ENCODE data around the gene DNAJC15.

The DNAJC15 gene

DNA sequence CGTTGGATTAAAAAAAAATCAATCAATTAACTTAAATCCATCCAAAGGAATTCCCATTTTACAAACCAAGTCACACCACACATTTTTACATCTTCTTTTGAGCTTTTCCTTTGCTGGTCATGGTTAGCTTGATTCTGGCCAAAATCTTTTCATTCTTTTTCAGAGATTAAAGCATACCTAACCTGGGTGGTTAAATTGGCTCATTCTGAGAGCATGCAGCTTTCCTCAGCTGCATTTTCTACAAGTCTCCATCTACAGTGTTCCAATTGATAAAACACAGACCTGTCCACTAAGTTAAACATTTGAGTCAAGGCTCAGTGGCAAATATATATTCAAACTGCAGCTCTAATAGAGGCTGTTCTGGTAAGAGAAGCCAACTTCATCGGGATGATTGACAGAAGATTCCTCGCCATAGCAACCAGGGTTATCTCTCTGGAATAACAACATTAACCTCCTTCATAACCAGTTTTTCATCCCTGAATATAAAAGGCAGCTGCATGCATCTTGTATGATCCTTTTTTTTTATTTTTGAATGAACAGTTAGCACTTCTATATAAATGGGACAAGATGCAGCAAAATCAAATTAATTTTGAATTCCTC lies 106.2 kb downstream of the DNAJC15 start:
- H3K27me3 ChIP-seq (ENCODE audit: control insufficient read depth, insufficient read depth, low read length), result no peaks in the 10 kb centered on the region
- H3K36me3 ChIP-seq (ENCODE audit: control insufficient read depth, insufficient read depth, low read length), result no peaks in the 10 kb centered on the region
- no peaks in the 10 kb centered on the region for H3K79me2 ChIP-seq
- H3K4me3 ChIP-seq (ENCODE audit: low read depth, low read length), result no peak overlapping the region
- no peak overlapping the region for H3K27ac ChIP-seq
- no peak overlapping the region for H3K9ac ChIP-seq
- H3K4me1 ChIP-seq, result no peaks in the 10 kb centered on the region
- H3K9me3 ChIP-seq (ENCODE audit: control insufficient read depth, low read length), result no peaks in the 10 kb centered on the region
- no peak overlapping the region for H3K4me2 ChIP-seq (ENCODE audit: low read length)
- H2AFZ ChIP-seq, result no peak overlapping the region
- TF ChIP-seq, protein P1, sequence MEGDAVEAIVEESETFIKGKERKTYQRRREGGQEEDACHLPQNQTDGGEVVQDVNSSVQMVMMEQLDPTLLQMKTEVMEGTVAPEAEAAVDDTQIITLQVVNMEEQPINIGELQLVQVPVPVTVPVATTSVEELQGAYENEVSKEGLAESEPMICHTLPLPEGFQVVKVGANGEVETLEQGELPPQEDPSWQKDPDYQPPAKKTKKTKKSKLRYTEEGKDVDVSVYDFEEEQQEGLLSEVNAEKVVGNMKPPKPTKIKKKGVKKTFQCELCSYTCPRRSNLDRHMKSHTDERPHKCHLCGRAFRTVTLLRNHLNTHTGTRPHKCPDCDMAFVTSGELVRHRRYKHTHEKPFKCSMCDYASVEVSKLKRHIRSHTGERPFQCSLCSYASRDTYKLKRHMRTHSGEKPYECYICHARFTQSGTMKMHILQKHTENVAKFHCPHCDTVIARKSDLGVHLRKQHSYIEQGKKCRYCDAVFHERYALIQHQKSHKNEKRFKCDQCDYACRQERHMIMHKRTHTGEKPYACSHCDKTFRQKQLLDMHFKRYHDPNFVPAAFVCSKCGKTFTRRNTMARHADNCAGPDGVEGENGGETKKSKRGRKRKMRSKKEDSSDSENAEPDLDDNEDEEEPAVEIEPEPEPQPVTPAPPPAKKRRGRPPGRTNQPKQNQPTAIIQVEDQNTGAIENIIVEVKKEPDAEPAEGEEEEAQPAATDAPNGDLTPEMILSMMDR (IDR thresholded peaks at IDR 0.05), result no peak

DNA sequence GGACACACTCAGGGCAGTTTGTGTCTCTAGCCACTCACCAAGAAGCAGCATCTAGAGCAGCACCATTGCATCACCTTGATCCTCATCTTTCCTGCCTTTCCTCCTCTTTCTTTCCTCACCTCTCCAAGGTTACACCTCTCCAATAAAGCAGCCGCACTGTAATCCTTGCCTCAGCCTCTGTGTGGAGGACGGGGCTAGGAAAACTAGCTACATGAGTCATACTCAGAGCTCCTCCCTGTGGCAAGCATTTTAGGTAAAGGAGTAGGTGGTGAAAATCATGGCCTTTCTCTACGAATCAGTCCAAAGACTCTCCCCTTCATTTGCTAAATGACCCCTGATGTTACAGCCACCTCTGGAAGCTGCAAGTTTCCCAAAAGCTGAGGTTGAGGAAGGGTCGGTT lies 108.9 kb downstream of the DNAJC15 start:
- Histone ChIP-seq H3K4me3 (ENCODE audit: low read depth, low read length) (no peak overlapping the region), H3K4me1 (no peaks in the 10 kb centered on the region), H3K9ac (no peak overlapping the region), H3K9me3 (ENCODE audit: control insufficient read depth, low read length) (no peaks in the 10 kb centered on the region), H3K27ac (no peak overlapping the region), H3K27me3 (ENCODE audit: control insufficient read depth, insufficient read depth, low read length) (no peaks in the 10 kb centered on the region), H3K4me2 (ENCODE audit: low read length) (no peak overlapping the region), H3K36me3 (ENCODE audit: control insufficient read depth, insufficient read depth, low read length) (no peaks in the 10 kb centered on the region), H3K79me2 (no peaks in the 10 kb centered on the region), H2AFZ (no peak overlapping the region)
- TF ChIP-seq, protein P1 (IDR thresholded peaks at IDR 0.05), result peak; percentile 5

DNA sequence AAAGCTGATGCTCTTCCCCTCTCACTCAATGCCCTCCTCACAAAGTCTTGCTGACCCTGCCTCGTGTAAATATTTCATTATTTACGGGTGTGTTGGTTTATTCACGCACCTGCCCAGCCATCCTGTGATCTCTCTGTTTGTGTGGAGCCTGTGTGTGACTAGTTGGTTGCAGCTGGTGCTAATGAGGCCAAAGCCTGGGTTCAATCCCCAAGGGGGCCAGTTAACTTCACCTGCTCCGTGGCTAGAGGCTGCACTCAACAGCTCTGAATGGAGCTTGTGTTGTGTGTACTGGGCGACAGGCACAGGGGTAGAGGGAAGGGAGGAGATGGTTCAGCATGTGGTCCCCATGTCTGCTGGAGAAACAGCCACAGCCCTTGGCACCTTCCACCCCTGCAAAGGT lies 109.5 kb downstream of the DNAJC15 start:
- no peak overlapping the region for H3K27ac ChIP-seq
- TF ChIP-seq, protein P1 (IDR thresholded peaks at IDR 0.05), result no peak
- H3K9ac ChIP-seq, result no peak overlapping the region
- no peaks in the 10 kb centered on the region for H3K9me3 ChIP-seq (ENCODE audit: control insufficient read depth, low read length)
- H3K27me3 ChIP-seq (ENCODE audit: control insufficient read depth, insufficient read depth, low read length), result no peaks in the 10 kb centered on the region
- H3K4me3 ChIP-seq (ENCODE audit: low read depth, low read length), result no peak overlapping the region
- no peaks in the 10 kb centered on the region for H3K79me2 ChIP-seq
- H2AFZ ChIP-seq, result no peak overlapping the region
- H3K4me1 ChIP-seq, result no peaks in the 10 kb centered on the region
- H3K36me3 ChIP-seq (ENCODE audit: control insufficient read depth, insufficient read depth, low read length), result no peaks in the 10 kb centered on the region
- H3K4me2 ChIP-seq (ENCODE audit: low read length), result no peak overlapping the region

DNA sequence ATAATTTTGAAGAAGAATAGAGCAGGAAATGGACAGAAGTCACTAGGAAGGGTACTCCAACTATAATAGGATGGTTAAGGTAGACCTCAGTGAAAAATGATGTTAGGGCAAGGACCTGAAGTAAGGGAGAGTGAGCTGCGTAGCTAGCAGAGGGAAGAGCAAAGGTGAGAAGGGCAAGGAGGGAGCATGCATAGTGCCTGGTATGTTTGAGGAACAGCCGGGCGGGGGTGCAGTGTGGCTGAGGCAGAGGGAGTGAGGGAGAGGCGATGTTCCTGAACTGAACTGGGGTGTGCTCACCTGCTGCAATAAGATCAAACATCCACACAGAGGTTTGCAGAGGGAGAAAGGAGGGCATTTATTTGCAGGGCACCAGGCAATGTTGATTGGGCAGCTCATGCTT lies 110.4 kb downstream of the DNAJC15 start:
- Histone ChIP-seq H3K27ac (no peak overlapping the region), H3K4me1 (no peaks in the 10 kb centered on the region), H3K9ac (no peak overlapping the region), H3K9me3 (ENCODE audit: control insufficient read depth, low read length) (no peaks in the 10 kb centered on the region), H2AFZ (no peak overlapping the region), H3K36me3 (ENCODE audit: control insufficient read depth, insufficient read depth, low read length) (no peaks in the 10 kb centered on the region), H3K4me2 (ENCODE audit: low read length) (no peak overlapping the region), H3K27me3 (ENCODE audit: control insufficient read depth, insufficient read depth, low read length) (no peaks in the 10 kb centered on the region), H3K4me3 (ENCODE audit: low read depth, low read length) (no peak overlapping the region), H3K79me2 (no peaks in the 10 kb centered on the region)
- TF ChIP-seq, protein P1 (IDR thresholded peaks at IDR 0.05), result no peak

DNA sequence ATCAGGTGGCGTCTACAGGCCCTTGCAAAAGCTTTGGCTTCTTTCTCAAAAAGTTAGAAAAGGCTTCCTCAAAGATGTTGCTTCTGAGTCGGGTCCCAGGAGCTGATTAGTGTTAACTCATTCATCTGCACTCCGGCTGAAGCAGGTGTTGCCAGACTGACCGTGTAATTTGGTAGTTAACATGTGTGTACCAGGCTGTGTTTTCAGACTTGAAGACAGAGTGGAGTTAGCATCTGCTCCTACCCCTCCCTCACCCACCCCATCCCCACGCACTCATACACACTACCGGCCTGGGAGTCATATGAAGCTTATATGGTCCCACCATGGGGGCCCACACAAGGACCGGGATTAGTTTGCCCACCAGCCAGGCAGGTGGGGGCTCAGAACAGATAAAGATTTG lies 111.5 kb downstream of the DNAJC15 start:
- Histone ChIP-seq H3K4me3 (ENCODE audit: low read depth, low read length) (no peak overlapping the region), H2AFZ (no peak overlapping the region), H3K27ac (no peak overlapping the region), H3K9me3 (ENCODE audit: control insufficient read depth, low read length) (no peaks in the 10 kb centered on the region), H3K4me1 (no peaks in the 10 kb centered on the region), H3K79me2 (no peaks in the 10 kb centered on the region), H3K36me3 (ENCODE audit: control insufficient read depth, insufficient read depth, low read length) (no peaks in the 10 kb centered on the region), H3K9ac (no peak overlapping the region), H3K4me2 (ENCODE audit: low read length) (no peak overlapping the region), H3K27me3 (ENCODE audit: control insufficient read depth, insufficient read depth, low read length) (no peaks in the 10 kb centered on the region)
- TF ChIP-seq, protein P1 (IDR thresholded peaks at IDR 0.05), result no peak

All from parathyroid adenoma (tissue), 2 donors.